HG03432 (cell line): ENCODE results near the gene SYNDIG1.
A peak's percentile ranks its signal among the peaks of the same experiment; 100 is the strongest.

Experiments
- ATAC-seq: cut with Tn5 transposase; IDR thresholded peaks from one replicate; pipeline ENCODE4 v1.9.1; 2021; ENCODE audit warnings: mild to moderate bottlenecking, moderate library complexity; ENCODE audit not compliant: unreplicated experiment

The SYNDIG1 gene

GRCh38 chr20:24627926-24628325 is 158.5 kb downstream of the SYNDIG1 start:
- ATAC-seq = no peak

GRCh38 chr20:24628985-24629384 is 159.6 kb downstream of the SYNDIG1 start:
- no peak for ATAC-seq

- no peak for ATAC-seq
Observed at GRCh38 chr20:24629668-24630067, 160.2 kb downstream of the SYNDIG1 start.

GRCh38 chr20:24630486-24631172 is 161.2 kb downstream of the SYNDIG1 start:
- ATAC-seq = no peak

- ATAC-seq = no peak
Observed at GRCh38 chr20:24631173-24631505, 161.7 kb downstream of the SYNDIG1 start.

- no peak for ATAC-seq
Observed at GRCh38 chr20:24632581-24632980, 163.2 kb downstream of the SYNDIG1 start.

- no peak for ATAC-seq
Observed at GRCh38 chr20:24633026-24633425, 163.6 kb downstream of the SYNDIG1 start.

- ATAC-seq = no peak
Observed at GRCh38 chr20:24633521-24633920, 164.1 kb downstream of the SYNDIG1 start.

- ATAC-seq = no peak
Observed at GRCh38 chr20:24634855-24635254, 165.4 kb downstream of the SYNDIG1 start.

- no peak for ATAC-seq
Observed at GRCh38 chr20:24636626-24637025, 167.2 kb downstream of the SYNDIG1 start.

- ATAC-seq = no peak
Observed at GRCh38 chr20:24637087-24637486, 167.7 kb downstream of the SYNDIG1 start.

GRCh38 chr20:24637941-24638340 is 168.5 kb downstream of the SYNDIG1 start:
- no peak for ATAC-seq

- no peak for ATAC-seq
Observed at GRCh38 chr20:24638591-24639548, 169.4 kb downstream of the SYNDIG1 start.

GRCh38 chr20:24640276-24640675 is 170.8 kb downstream of the SYNDIG1 start:
- ATAC-seq = no peak

GRCh38 chr20:24640686-24641085 is 171.3 kb downstream of the SYNDIG1 start:
- no peak for ATAC-seq

- no peak for ATAC-seq
Observed at GRCh38 chr20:24643731-24644626, 174.6 kb downstream of the SYNDIG1 start.

- ATAC-seq = no peak
Observed at GRCh38 chr20:24646321-24646720, 176.9 kb downstream of the SYNDIG1 start.

GRCh38 chr20:24647713-24648112 is 178.3 kb downstream of the SYNDIG1 start:
- no peak for ATAC-seq

- ATAC-seq = peak; percentile 12
Observed at GRCh38 chr20:24648481-24648880, 179.1 kb downstream of the SYNDIG1 start.

- peak; percentile 71 for ATAC-seq
Observed at GRCh38 chr20:24648919-24649318, 179.5 kb downstream of the SYNDIG1 start.
